Measurements from ENCODE around the gene BID. TPM values are rescaled to one million over a fixed set of nuclear protein-coding genes. Genes with fewer than 3 reads are reported as not detected.
"Not testable (repeated sequence)": the region's sequence is repeated elsewhere in the genome, so short reads cannot be mapped to it uniquely, and the experiment has no call there.

The BID gene
- total RNA-seq, 1 experiment from 2014 or later: 23.2 TPM

- Mint-ChIP-seq H3K36me3 (ENCODE audit: insufficient read depth in 1 of 3, low read depth in 3 of 3) (peaks cover 0 to 1% (median 0%) of the 10 kb centered on the region in 3 experiments; a peak in 1 of 7 replicates), H3K4me1 (peaks cover 12 to 13% of the 10 kb centered on the region in 2 experiments), H3K9me3 (no peaks in the 10 kb centered on the region), H3K4me3 (no peak overlapping the region), H3K27me3 (ENCODE audit: low read depth) (no peaks in the 10 kb centered on the region), H3K27ac (0 out of 7 replicates have a peak overlapping the region, but pooled peaks of 1 of the 3 experiments have one; percentile 23)
- no peak overlapping the region for H3K4me2 ChIP-seq (ENCODE audit: insufficient read depth, insufficient read length, low read length)
- no peak overlapping the region for H2BK12ac ChIP-seq (ENCODE audit: insufficient read length, low read depth, low read length)
- no peak overlapping the region for H3K14ac ChIP-seq (ENCODE audit: insufficient read depth, low read length)
- H2AFZ ChIP-seq (ENCODE audit: low read length): no peak overlapping the region
- no peaks in the 10 kb centered on the region; the same call in 1 of the 2 replicates for H3K79me2 ChIP-seq (ENCODE audit: insufficient read depth, low read length)
- no peaks in the 10 kb centered on the region for H3K27me3 ChIP-seq (ENCODE audit: insufficient read depth, low read length)
- no peak for DNase-seq
- no peak overlapping the region for H3K56ac ChIP-seq (ENCODE audit: insufficient read length, low read depth, low read length)
- H4K8ac ChIP-seq (replicated peaks; ENCODE audit: insufficient read length, low read depth, low read length): no peak overlapping the region
- H3K27ac ChIP-seq (ENCODE audit: insufficient read length, low read depth, low read length): no peak overlapping the region
- no peaks in the 10 kb centered on the region for H3K4me1 ChIP-seq (ENCODE audit: insufficient read depth, low read length)
- H2AK5ac ChIP-seq (ENCODE audit: insufficient read length, low read length): no peak overlapping the region
- H3K23me2 ChIP-seq (ENCODE audit: insufficient read length, low read depth, low read length, poor library complexity, severe bottlenecking): no peaks in the 10 kb centered on the region
- no peaks in the 10 kb centered on the region for H3K9me3 ChIP-seq (ENCODE audit: control insufficient read depth, low read depth, low read length)
- H2BK120ac ChIP-seq (ENCODE audit: low read depth, low read length, poor library complexity, severe bottlenecking): no peak overlapping the region
- no peak overlapping the region for H4K91ac ChIP-seq (ENCODE audit: insufficient read length, low read depth, low read length)
- H4K20me1 ChIP-seq (ENCODE audit: control insufficient read depth, insufficient read depth, insufficient read length): no peaks in the 10 kb centered on the region
- no peak overlapping the region for H3K9ac ChIP-seq (ENCODE audit: extremely low read depth, insufficient read length, low read length)
- H3K23ac ChIP-seq (ENCODE audit: insufficient read length, low read depth, low read length): no peak overlapping the region
- H2BK5ac ChIP-seq (ENCODE audit: insufficient read length, low read length): no peak overlapping the region
- WGBS (ENCODE audit: extremely low coverage, insufficient read length, low lambda C conversion rate): no CpG with 5 or more reads among the region's 14 CpGs
- no peak overlapping the region for H4K5ac ChIP-seq (ENCODE audit: insufficient read length, low read depth, low read length)
- H2BK15ac ChIP-seq (ENCODE audit: low read depth, low read length): no peak overlapping the region
- no peak overlapping the region for H3K18ac ChIP-seq (ENCODE audit: insufficient read length, low read depth, low read length)
- no peak overlapping the region for H3T11ph ChIP-seq (ENCODE audit: low read length)
- H2BK20ac ChIP-seq (ENCODE audit: low read depth, low read length, poor library complexity, severe bottlenecking): no peak overlapping the region
- no peaks in the 10 kb centered on the region for H3K79me1 ChIP-seq (ENCODE audit: insufficient read depth, low read depth, low read length, poor library complexity, severe bottlenecking)
- TF ChIP-seq CTCF (conservative IDR thresholded peaks at IDR 0.05): no peak
- H3K4ac ChIP-seq (ENCODE audit: low read depth, low read length): no peak overlapping the region
These were observed 6.8 kb downstream of the BID start for GRCh38 chr22:17767233-17768065.

GRCh38 chr22:17764852-17765251, 9.4 kb downstream of the BID start:
- H3K27me3 ChIP-seq (ENCODE audit: insufficient read depth, low read length); H3T11ph ChIP-seq (ENCODE audit: low read length); H3K56ac ChIP-seq (ENCODE audit: insufficient read length, low read depth, low read length); H3K27ac Mint-ChIP-seq; H3K9me3 ChIP-seq (ENCODE audit: control insufficient read depth, low read depth, low read length); H2BK20ac ChIP-seq (ENCODE audit: low read depth, low read length, poor library complexity, severe bottlenecking); H2AFZ ChIP-seq (ENCODE audit: low read length); H3K9ac ChIP-seq (ENCODE audit: extremely low read depth, insufficient read length, low read length); H3K9me3 Mint-ChIP-seq; H3K23ac ChIP-seq (ENCODE audit: insufficient read length, low read depth, low read length); H3K18ac ChIP-seq (ENCODE audit: insufficient read length, low read depth, low read length); H3K79me1 ChIP-seq (ENCODE audit: insufficient read depth, low read depth, low read length, poor library complexity, severe bottlenecking); H3K4me1 ChIP-seq (ENCODE audit: insufficient read depth, low read length); H4K8ac ChIP-seq (replicated peaks; ENCODE audit: insufficient read length, low read depth, low read length); H2BK12ac ChIP-seq (ENCODE audit: insufficient read length, low read depth, low read length); H3K36me3 Mint-ChIP-seq (ENCODE audit: insufficient read depth in 1 of 3, low read depth in 3 of 3); H4K91ac ChIP-seq (ENCODE audit: insufficient read length, low read depth, low read length); H3K23me2 ChIP-seq (ENCODE audit: insufficient read length, low read depth, low read length, poor library complexity, severe bottlenecking); H3K4me2 ChIP-seq (ENCODE audit: insufficient read depth, insufficient read length, low read length); H2AK5ac ChIP-seq (ENCODE audit: insufficient read length, low read length); H2BK120ac ChIP-seq (ENCODE audit: low read depth, low read length, poor library complexity, severe bottlenecking); H3K4ac ChIP-seq (ENCODE audit: low read depth, low read length); H3K14ac ChIP-seq (ENCODE audit: insufficient read depth, low read length); H3K79me2 ChIP-seq (ENCODE audit: insufficient read depth, low read length); H2BK5ac ChIP-seq (ENCODE audit: insufficient read length, low read length); DNase-seq; H3K27me3 Mint-ChIP-seq (ENCODE audit: low read depth); H2BK15ac ChIP-seq (ENCODE audit: low read depth, low read length); H3K27ac ChIP-seq (ENCODE audit: insufficient read length, low read depth, low read length); H4K20me1 ChIP-seq (ENCODE audit: control insufficient read depth, insufficient read depth, insufficient read length); H3K4me3 Mint-ChIP-seq; H4K5ac ChIP-seq (ENCODE audit: insufficient read length, low read depth, low read length): not testable (repeated sequence)
- peaks cover 12% of the 10 kb centered on the region in 2 experiments for H3K4me1 Mint-ChIP-seq
- WGBS (ENCODE audit: extremely low coverage, insufficient read length, low lambda C conversion rate): no CpG with 5 or more reads among the region's 5 CpGs

All from H9 (cell line).